Keratinocyte (primary cell): ENCODE measurements around the gene ATP1A3.

ENCODE experiments used
- CTCF ChIP-seq, 3 experiments: IDR thresholded peaks in 1 of 3; conservative IDR thresholded peaks in 1 of 3; optimal IDR thresholded peaks in 1 of 3; 2 replicates in 2 of 3; 3 replicates in 1 of 3; pipeline versions ENCODE3 to v1.5.1; 2011; ENCODE audit warnings: low read length in 3 of 3, mild to moderate bottlenecking in 3 of 3, moderate library complexity in 2 of 3, control low read depth in 1 of 3, inconsistent platforms in 1 of 3; ENCODE audit not compliant: insufficient read depth in 2 of 3; ENCODE audit errors: extremely low read depth in 1 of 3
- EZH2 ChIP-seq: IDR thresholded peaks from one replicate; pipeline ENCODE4 v1.6.1; 2012; ENCODE audit warnings: inconsistent platforms, mild to moderate bottlenecking, low read length, moderate library complexity

- TF ChIP-seq CTCF (optimal IDR thresholded peaks at IDR 0.05 in 1 of 3, IDR thresholded peaks at IDR 0.05 in 1 of 3, conservative IDR thresholded peaks at IDR 0.05 in 1 of 3; ENCODE audit: extremely low read depth in 1 of 3, insufficient read depth in 2 of 3, low read length in 3 of 3) (no peak), EZH2 (peak; percentile 87)
These were observed 61.2 kb downstream of the ATP1A3 start for GRCh38 chr19:41932720-41933332.
